DND-41 (cell line): ENCODE data around the gene ZC3H10.
A peak's percentile ranks its signal among the peaks of the same experiment; 100 is the strongest.

Source experiments
- ATAC-seq: fragments of 200-7000 bp; cut with Tn5 transposase; 3 replicates; pipeline ENCODE4 v1.9.1; 2021; ENCODE audit warnings: low read depth; ENCODE audit not compliant: insufficient read depth
- DNase-seq: peaks from one replicate; pipeline ENCODE4 v3.0.0-alpha.2; 2020
- H2AFZ ChIP-seq: 2 replicates; pipeline ENCODE4 v1.6.0; 2012; ENCODE audit warnings: low read depth, low read length
- H3K27ac ChIP-seq: 2 replicates; pipeline ENCODE4 v1.5.1; 2012; ENCODE audit warnings: low read length, inconsistent platforms
- H3K27me3 ChIP-seq: fragments of 200-600 bp; sonication (generic); 2 replicates; pipeline ENCODE4 v1.6.0; 2012; ENCODE audit warnings: low read length, mild to moderate bottlenecking, inconsistent platforms; ENCODE audit not compliant: insufficient read depth, poor library complexity
- H3K36me3 ChIP-seq: 2 replicates; pipeline ENCODE4 v1.5.1; 2012; ENCODE audit warnings: low read length, inconsistent platforms; ENCODE audit not compliant: insufficient read depth
- H3K4me1 ChIP-seq: 2 replicates; pipeline ENCODE4 v1.5.1; 2012; ENCODE audit warnings: mild to moderate bottlenecking, low read length; ENCODE audit not compliant: insufficient read depth
- H3K4me2 ChIP-seq: 2 replicates; pipeline ENCODE4 v1.6.0; 2012; ENCODE audit warnings: mild to moderate bottlenecking, moderate library complexity, low read length, inconsistent platforms; ENCODE audit not compliant: insufficient read depth
- H3K4me3 ChIP-seq, 2 experiments: fragments of 200-600 bp in 1 of 2; shearing (Covaris generic) in 1 of 2; 2 replicates each; pipeline ENCODE4 v1.5.1; 2012 to 2016; ENCODE audit warnings: inconsistent platforms in 2 of 2, low read length in 2 of 2, mild to moderate bottlenecking in 2 of 2, low read depth in 1 of 2, moderate library complexity in 1 of 2
- H3K79me2 ChIP-seq: 2 replicates; pipeline ENCODE4 v1.6.0; 2012; ENCODE audit warnings: low read length, inconsistent platforms; ENCODE audit not compliant: insufficient read depth
- H3K9ac ChIP-seq: 2 replicates; pipeline ENCODE4 v1.6.0; 2012; ENCODE audit warnings: low read depth, mild to moderate bottlenecking, inconsistent platforms, low read length, moderate library complexity
- H3K9me3 ChIP-seq: 2 replicates; pipeline ENCODE4 v1.5.1; 2012; ENCODE audit warnings: low read length, moderate library complexity, mild to moderate bottlenecking, inconsistent platforms; ENCODE audit not compliant: insufficient read depth, severe bottlenecking
- H4K20me1 ChIP-seq: 2 replicates; pipeline ENCODE4 v1.6.0; 2012; ENCODE audit warnings: low read length; ENCODE audit not compliant: insufficient read depth
- EZH2 ChIP-seq: IDR thresholded peaks from 3 replicates; pipeline ENCODE4 v1.6.1; 2012; ENCODE audit warnings: borderline replicate concordance, low read depth, mild to moderate bottlenecking, moderate library complexity, low read length, inconsistent platforms; ENCODE audit not compliant: severe bottlenecking
- TF ChIP-seq, protein P1 (sequence below): IDR thresholded peaks from 2 replicates; pipeline ENCODE4 v1.5.1; 2012; ENCODE audit warnings: borderline replicate concordance, low read length, moderate library complexity, mild to moderate bottlenecking; ENCODE audit not compliant: poor library complexity, severe bottlenecking; ENCODE audit errors: extremely low read depth

Gene ZC3H10

DNA sequence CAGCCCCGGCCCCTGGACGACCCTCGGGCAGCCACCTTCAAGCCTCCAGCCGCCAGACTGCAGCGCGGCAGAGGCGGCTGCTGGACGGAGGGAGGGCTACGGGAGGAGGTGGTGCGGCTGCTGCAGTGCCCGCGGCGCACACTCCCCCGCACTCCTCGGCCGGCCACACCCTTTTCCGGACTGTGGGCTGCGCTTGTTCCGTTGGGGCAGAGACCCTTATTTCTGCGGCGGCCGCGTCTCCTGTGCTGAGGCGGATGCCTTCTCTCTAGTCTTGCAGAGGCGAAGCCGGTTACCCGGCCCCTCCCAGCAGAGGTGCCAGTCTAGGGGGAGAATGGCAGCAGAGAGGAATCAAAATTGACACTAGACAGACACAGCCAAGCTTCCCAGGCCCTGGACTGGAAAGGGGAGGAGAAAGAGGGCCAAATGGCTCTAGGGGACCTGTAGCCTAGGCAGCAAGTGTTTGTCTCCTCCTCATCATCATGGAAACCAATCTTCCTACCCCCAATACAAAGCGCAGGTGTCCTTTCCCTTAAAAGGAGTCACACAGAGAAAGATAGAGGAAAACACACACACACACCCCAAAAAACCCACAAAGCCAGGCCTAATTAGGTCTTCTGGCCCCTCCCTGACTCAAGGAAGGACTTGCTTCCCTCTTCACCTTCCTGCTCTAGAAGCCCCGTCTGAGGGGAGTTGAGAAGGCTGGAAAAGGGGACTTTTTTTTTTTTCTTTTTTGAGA, 11.3 kb downstream of the ZC3H10 start:
- Histone ChIP-seq H3K27me3 (no peaks in the 10 kb centered on the region), H3K4me2 (peak overlapping the region; percentile 90), H3K9me3 (peaks cover 6% of the 10 kb centered on the region), H3K79me2 (peaks cover 28% of the 10 kb centered on the region), H3K27ac (peak overlapping the region; percentile 79), H4K20me1 (no peaks in the 10 kb centered on the region), H2AFZ (peak overlapping the region; percentile 79), H3K4me1 (peaks cover 57% of the 10 kb centered on the region), H3K4me3 (peak overlapping the region; percentile 40 to 74), H3K36me3 (peaks cover 41% of the 10 kb centered on the region), H3K9ac (peak overlapping the region; percentile 66)
- DNase-seq = peak; percentile 86
- peak; percentile 54 for ATAC-seq
- no peak for TF ChIP-seq EZH2
- TF ChIP-seq, protein P1, sequence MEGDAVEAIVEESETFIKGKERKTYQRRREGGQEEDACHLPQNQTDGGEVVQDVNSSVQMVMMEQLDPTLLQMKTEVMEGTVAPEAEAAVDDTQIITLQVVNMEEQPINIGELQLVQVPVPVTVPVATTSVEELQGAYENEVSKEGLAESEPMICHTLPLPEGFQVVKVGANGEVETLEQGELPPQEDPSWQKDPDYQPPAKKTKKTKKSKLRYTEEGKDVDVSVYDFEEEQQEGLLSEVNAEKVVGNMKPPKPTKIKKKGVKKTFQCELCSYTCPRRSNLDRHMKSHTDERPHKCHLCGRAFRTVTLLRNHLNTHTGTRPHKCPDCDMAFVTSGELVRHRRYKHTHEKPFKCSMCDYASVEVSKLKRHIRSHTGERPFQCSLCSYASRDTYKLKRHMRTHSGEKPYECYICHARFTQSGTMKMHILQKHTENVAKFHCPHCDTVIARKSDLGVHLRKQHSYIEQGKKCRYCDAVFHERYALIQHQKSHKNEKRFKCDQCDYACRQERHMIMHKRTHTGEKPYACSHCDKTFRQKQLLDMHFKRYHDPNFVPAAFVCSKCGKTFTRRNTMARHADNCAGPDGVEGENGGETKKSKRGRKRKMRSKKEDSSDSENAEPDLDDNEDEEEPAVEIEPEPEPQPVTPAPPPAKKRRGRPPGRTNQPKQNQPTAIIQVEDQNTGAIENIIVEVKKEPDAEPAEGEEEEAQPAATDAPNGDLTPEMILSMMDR = no peak

DNA sequence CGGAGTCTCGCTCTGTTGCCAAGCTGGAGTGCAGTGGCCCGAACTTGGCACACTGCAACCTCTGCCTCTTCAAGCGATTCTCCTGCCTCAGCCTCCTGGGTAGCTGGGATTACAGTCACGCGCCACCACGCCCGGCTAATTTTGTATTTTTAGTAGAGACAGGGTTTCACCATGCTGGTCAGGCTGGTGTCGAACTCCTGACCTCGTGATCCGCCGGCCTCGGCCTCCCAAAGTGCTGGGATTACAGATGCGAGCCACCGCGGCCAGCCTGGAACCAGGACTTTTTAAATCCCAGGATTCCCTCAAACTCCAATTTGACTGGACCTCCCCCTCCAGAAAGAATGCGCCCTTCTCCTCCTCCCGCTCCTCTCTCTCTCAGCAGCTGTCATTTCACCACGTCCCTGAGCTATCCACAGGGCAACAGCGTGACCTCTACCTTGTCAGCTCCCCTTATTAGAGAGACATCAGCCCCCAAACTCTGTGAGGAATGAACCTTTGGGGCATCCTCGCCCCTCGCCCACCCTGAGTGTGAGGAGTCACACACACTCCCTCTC, 12.0 kb downstream of the ZC3H10 start:
- no peak for ATAC-seq
- peak overlapping the region in 1 of 2 experiments; percentile 74; a peak in 3 of 4 replicates for H3K4me3 ChIP-seq
- H3K9me3 ChIP-seq = peaks cover 6% of the 10 kb centered on the region
- peaks cover 41% of the 10 kb centered on the region for H3K36me3 ChIP-seq
- H4K20me1 ChIP-seq = no peaks in the 10 kb centered on the region
- H3K27me3 ChIP-seq = no peaks in the 10 kb centered on the region
- peak overlapping the region; percentile 79 for H3K27ac ChIP-seq
- peaks cover 26% of the 10 kb centered on the region for H3K79me2 ChIP-seq
- no peak for DNase-seq
- H3K4me2 ChIP-seq = peak overlapping the region; percentile 90
- H2AFZ ChIP-seq = no peak overlapping the region
- peak overlapping the region; percentile 66 for H3K9ac ChIP-seq
- H3K4me1 ChIP-seq = peaks cover 51% of the 10 kb centered on the region
- no peak for TF ChIP-seq EZH2
- TF ChIP-seq, protein P1 = no peak

DNA sequence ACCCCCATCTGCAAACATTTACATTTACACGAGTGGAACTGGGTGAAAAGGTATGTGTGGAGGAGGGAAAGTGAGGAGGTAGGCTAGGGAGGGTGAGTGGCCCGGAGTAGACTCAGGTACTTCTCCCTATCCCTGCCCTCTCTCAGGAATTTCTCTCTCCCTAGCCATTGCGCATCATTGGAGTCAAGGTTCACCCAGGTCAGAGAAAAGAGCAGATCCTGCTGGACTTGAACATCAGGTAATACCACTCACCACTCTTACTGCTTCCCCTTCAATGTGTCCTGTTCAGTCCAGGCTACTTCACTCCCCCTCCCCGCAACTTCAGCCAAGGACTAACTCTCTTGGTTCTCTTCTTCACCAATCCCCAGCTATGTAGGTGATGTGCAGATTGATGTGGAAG, 12.8 kb downstream of the ZC3H10 start:
- ATAC-seq (no peak), DNase-seq (no peak)
- Histone ChIP-seq H3K4me3 (no peak overlapping the region), H3K9ac (no peak overlapping the region), H3K4me2 (no peak overlapping the region), H3K27me3 (no peaks in the 10 kb centered on the region), H3K27ac (no peak overlapping the region), H2AFZ (no peak overlapping the region), H3K9me3 (peaks cover 6% of the 10 kb centered on the region), H3K4me1 (peaks cover 43% of the 10 kb centered on the region), H3K79me2 (peaks cover 26% of the 10 kb centered on the region), H3K36me3 (peaks cover 41% of the 10 kb centered on the region), H4K20me1 (no peaks in the 10 kb centered on the region)
- no peak for TF ChIP-seq EZH2
- TF ChIP-seq, protein P1 = no peak
